Measurements from ENCODE around the gene COX6B2.

DNA sequence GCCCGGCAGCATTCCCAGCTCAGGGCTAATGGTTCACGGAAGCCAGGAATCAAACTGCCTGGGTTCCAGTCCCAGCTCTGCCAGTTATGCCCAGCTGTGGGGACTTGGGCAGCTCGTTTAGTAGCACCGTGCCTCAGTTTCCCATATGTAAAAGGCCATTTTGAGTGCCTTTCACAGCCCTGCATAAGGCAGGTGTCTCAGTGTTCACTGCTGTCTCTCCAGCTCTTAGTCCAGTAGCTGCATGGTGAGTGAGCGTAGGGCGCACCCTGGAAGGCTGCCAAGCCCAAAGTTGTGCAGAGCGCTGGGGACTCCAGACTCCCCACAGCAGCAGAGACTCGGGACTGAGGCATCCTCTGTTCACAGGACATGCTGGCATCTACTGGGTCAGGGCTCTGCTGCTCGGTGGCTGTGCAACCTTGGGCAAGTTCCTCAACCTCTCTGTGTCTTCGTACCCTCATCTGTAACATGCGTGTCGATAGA, 36.7 kb upstream of the COX6B2 start:
- TF ChIP-seq CTCF (IDR thresholded peaks at IDR 0.05), result no peak
- no peak for TF ChIP-seq POLR2A (IDR thresholded peaks at IDR 0.05)
